ENCODE measurements around the gene SLC6A1. TPM values are rescaled to one million over a fixed set of nuclear protein-coding genes. Genes with fewer than 3 reads are reported as not detected.
A peak's percentile ranks its signal among the peaks of the same experiment; 100 is the strongest.

SLC6A1 gene
- total and polyA plus RNA-seq, 2 of the 8 experiments (the other 6 are each of a cell fraction or from before 2014, with no cell fraction given), result 0.30 to 0.63 TPM

- 43% methylated on average over 6 of the region's 8 CpGs; no CpG with 5 or more reads in 1 of the 2 experiments for WGBS, 2 experiments (ENCODE audit: extremely low coverage in 1 of 2, insufficient coverage in 1 of 2, insufficient read length in 1 of 2, insufficient replicate concordance in 2 of 2, low coverage in 1 of 2, low lambda C conversion rate in 2 of 2, missing lambda C conversion rate in 1 of 2)
- Histone ChIP-seq H2BK12ac (ENCODE audit: low read depth, low read length) (no peak overlapping the region), H3K4me2 (ENCODE audit: insufficient read depth in 1 of 2, low read depth in 2 of 2, low read length in 2 of 2) (no peak overlapping the region), H3K4me1 (replicated peaks in 1 of 4; ENCODE audit: control insufficient read depth in 3 of 4, insufficient read depth in 4 of 4, low read length in 3 of 4) (no peaks in the 10 kb centered on the region), H2AK5ac (ENCODE audit: low read depth, low read length) (no peak overlapping the region), H4K5ac (ENCODE audit: insufficient read length, low read depth, low read length) (no peak overlapping the region), H2BK20ac (ENCODE audit: low read length) (no peak overlapping the region), H3K27me3 (replicated peaks in 1 of 4; ENCODE audit: control insufficient read depth in 3 of 4, extremely low read depth in 1 of 4, insufficient read depth in 3 of 4, low read length in 3 of 4) (no peaks in the 10 kb centered on the region; a peak in 1 of 7 replicates), H3K79me2 (ENCODE audit: control insufficient read depth in 1 of 2, insufficient read depth in 2 of 2, low read length in 2 of 2) (no peaks in the 10 kb centered on the region), H3K56ac (replicated peaks; ENCODE audit: insufficient read length, low read depth, low read length) (no peak overlapping the region), H3K14ac (ENCODE audit: insufficient read length) (no peak overlapping the region), H3K79me1 (ENCODE audit: low read depth, low read length) (no peaks in the 10 kb centered on the region), H2BK15ac (ENCODE audit: low read length) (no peak overlapping the region), H4K8ac (ENCODE audit: extremely low read depth, insufficient read depth, low read length) (no peak overlapping the region), H3K36me3 (ENCODE audit: control insufficient read depth in 2 of 4, insufficient read depth in 4 of 4, low read length in 3 of 4) (no peaks in the 10 kb centered on the region), H4K91ac (replicated peaks; ENCODE audit: insufficient read length, low read length) (no peak overlapping the region), H2AFZ (ENCODE audit: low read length) (no peak overlapping the region), H2BK120ac (replicated peaks; ENCODE audit: low read depth, low read length) (no peak overlapping the region), H3K4me3 (ENCODE audit: extremely low read depth in 1 of 4, insufficient read depth in 2 of 4, low read depth in 3 of 4, low read length in 4 of 4) (no peak overlapping the region), H3K18ac (ENCODE audit: extremely low read depth, low read length) (no peak overlapping the region), H3K23me2 (ENCODE audit: low read depth, low read length) (no peaks in the 10 kb centered on the region), H4K20me1 (replicated peaks in 1 of 2; ENCODE audit: control insufficient read depth in 1 of 2, insufficient read depth in 2 of 2, low read length in 2 of 2) (peaks cover 0 to 2% of the 10 kb centered on the region in 2 experiments), H3K9me3 (ENCODE audit: insufficient read depth in 2 of 2, low read depth in 1 of 2, low read length in 1 of 2) (peaks cover 12% of the 10 kb centered on the region in 2 experiments), H2BK5ac (ENCODE audit: low read depth, low read length) (no peak overlapping the region), H3K9ac (replicated peaks in 1 of 4; ENCODE audit: extremely low read depth in 1 of 4, low read depth in 3 of 4, low read length in 3 of 4) (no peak overlapping the region), H3K23ac (ENCODE audit: insufficient read length) (no peak overlapping the region), H3K4ac (replicated peaks; ENCODE audit: insufficient read length, low read depth, low read length) (no peak overlapping the region), H3K27ac (ENCODE audit: low read depth, low read length) (no peak overlapping the region)
- DNase-seq (ENCODE audit: low read depth in 1 of 2, low spot score in 2 of 2) (peak; percentile 64 to 92), FAIRE-seq (peak; percentile 19)
- TF ChIP-seq JUND (IDR thresholded peaks at IDR 0.05; ENCODE audit: low read length) (peak; percentile 37; the same call in 1 of the 2 replicates), SUZ12 (IDR thresholded peaks at IDR 0.05; ENCODE audit: low read length) (no peak), KDM1A (IDR thresholded peaks at IDR 0.05; ENCODE audit: borderline replicate concordance, low read length) (peak; percentile 88; the same call in 1 of the 2 replicates), RAD21 (IDR thresholded peaks at IDR 0.05 in 1 of 2, conservative IDR thresholded peaks at IDR 0.05 in 1 of 2; ENCODE audit: low read depth in 2 of 2, low read length in 2 of 2) (peak; percentile 84 to 94), CEBPB (IDR thresholded peaks at IDR 0.05; ENCODE audit: low read depth, low read length) (no peak), CTCF (IDR thresholded peaks at IDR 0.05; ENCODE audit: control extremely low read depth in 1 of 3, insufficient read depth in 1 of 3, low read depth in 1 of 3, low read length in 3 of 3) (peak; percentile 79 to 96 (median 89)), SRF (IDR thresholded peaks at IDR 0.05; ENCODE audit: low read depth, low read length) (0 out of 2 replicates have a peak, but pooled peaks have one; percentile 17), HDAC2 (IDR thresholded peaks at IDR 0.05; ENCODE audit: borderline replicate concordance in 1 of 2, low read depth in 2 of 2, low read length in 2 of 2) (peak in 1 of 2 experiments; percentile 53; a peak in 1 of 4 replicates)
- ChIA-PET CTCF (ENCODE audit: partially characterized antibody) (interaction anchor here (0.9 to 16.2 kb wide), 44 partner anchors 8 to 532 kb away, joined by 3 to 211 read pairs (median 4); partner anchors contain the start of genes HRH1 and SLC6A1), POLR2A (ENCODE audit: partially characterized antibody) (interaction anchor here (0.7 kb wide), 1 partner anchor 53 kb away, joined by 3 read pairs; no protein-coding TSS in a partner anchor)
Measured at GRCh38 chr3:10945683-10946287, 46.8 kb upstream of the SLC6A1 start.

Measured in H1 (cell line).